OCI-LY3 (cell line): Measurements from ENCODE around the gene TMPRSS12.

Experiments used
- CTCF ChIP-seq: fragments of 200-600, 300-600 bp; sonication (generic); IDR thresholded peaks from 2 replicates; pipeline ENCODE4 v1.5.1; 2014; ENCODE audit warnings: antibody characterized with exemption, low read length, low read depth
- EZH2phosphoT487 ChIP-seq: fragments of 200-600 bp; shearing (Covaris generic); IDR thresholded peaks from 2 replicates; pipeline ENCODE4 v1.6.1; 2018; ENCODE audit warnings: antibody characterized with exemption, mixed run types, low read depth

GRCh38 chr12:50806176-50806575 lies 36.5 kb upstream of the TMPRSS12 start:
- TF ChIP-seq CTCF = no peak
- no peak for TF ChIP-seq EZH2phosphoT487
